Kidney (tissue), 14 donors: ENCODE data around the gene IL1R1. TPM values are rescaled to one million over a fixed set of nuclear protein-coding genes. Genes with fewer than 3 reads are reported as not detected.

Experiments used
- DNase-seq, 5 donors: peaks; one replicate each; pipeline ENCODE4 v3.0.0-alpha.2; 2013 to 2020
- FAIRE-seq: peaks from 2 replicates; lab custom pipeline; 2012; peaks lifted over from hg19 to GRCh38; lab: Jason Lieb, UNC
- H3K27ac ChIP-seq, 2 donors: one replicate each; pipeline ENCODE4 v1.7.0; 2013; ENCODE audit warnings: low read depth in 2 of 2, low read length in 2 of 2, inconsistent platforms in 1 of 2
- H3K27me3 ChIP-seq: one replicate; pipeline ENCODE4 v1.7.1; 2013; ENCODE audit warnings: low read length, inconsistent platforms; ENCODE audit not compliant: control insufficient read depth, insufficient read depth
- H3K36me3 ChIP-seq, 3 donors: one replicate each; pipeline versions ENCODE4 v1.7.0 to v1.7.1; 2013; ENCODE audit warnings: low read length in 3 of 3, control low read depth in 1 of 3, inconsistent platforms in 1 of 3; ENCODE audit not compliant: insufficient read depth in 3 of 3, control insufficient read depth in 2 of 3
- H3K4me1 ChIP-seq, 3 donors: one replicate each; pipeline versions ENCODE4 v1.7.0 to v1.7.1; 2013; ENCODE audit warnings: low read length in 3 of 3, inconsistent platforms in 1 of 3, low read depth in 1 of 3; ENCODE audit not compliant: control insufficient read depth in 2 of 3, insufficient read depth in 2 of 3
- H3K4me3 ChIP-seq, 3 donors: one replicate each; pipeline versions ENCODE4 v1.7.0 to v1.8.1; 2013; ENCODE audit warnings: low read length in 3 of 3, control low read depth in 1 of 3, inconsistent platforms in 1 of 3
- H3K9ac ChIP-seq, 3 donors: one replicate each; pipeline versions ENCODE4 v1.7.0 to v1.7.1; 2013; ENCODE audit warnings: low read length in 3 of 3, control low read depth in 1 of 3, inconsistent platforms in 1 of 3
- H3K9me3 ChIP-seq, 3 donors: one replicate each; pipeline versions ENCODE4 v1.7.0 to v1.7.1; 2013; ENCODE audit warnings: low read length in 3 of 3, control low read depth in 1 of 3, inconsistent platforms in 1 of 3; ENCODE audit not compliant: control insufficient read depth in 2 of 3, insufficient read depth in 1 of 3
- intact Hi-C: fragments of 100-400 bp; cut with DNase I; formaldehyde crosslinking; loops from one replicate; pipeline ENCODE4 v1.11.1; 2022
- polyA plus RNA-seq: library from polyadenylated mRNA; stranded (reverse); fragments of 350-450 nt; fragmentation: Illumina TruSeq; extraction: RNeasy Lipid Tissue Mini Kit (QIAGEN cat#74804); gene quantifications from one replicate; pipeline ENCODE4 v1.2.3, GENCODE V29; 2014; ENCODE audit warnings: low read depth, low replicate concordance; ENCODE audit not compliant: insufficient read depth
- total RNA-seq: library from RNA; stranded (reverse); fragmentation: NEBNext Ultra II Directional; extraction: Animal tissue kit (Norgen Biotek cat#: 25700); gene quantifications from one replicate; pipeline ENCODE4 v1.2.1, GENCODE V29; 2021
- TF ChIP-seq, protein P1 (sequence below): IDR thresholded peaks from 3 replicates; pipeline ENCODE4 v1.5.1; 2012; ENCODE audit warnings: mild to moderate bottlenecking, moderate library complexity, borderline replicate concordance; ENCODE audit not compliant: insufficient read depth; ENCODE audit errors: extremely low read depth
- donor health status: control.
- donor health status: control.
- donor health status: control.
- donor health status: control.
- donor health status: control.
- donor health status: DM: yes; HTN: yes; CAD: no.
- donor health status: Normal renal cell carcinoma (clear cell type).

The IL1R1 gene
- total and polyA plus RNA-seq, 2 donors from 2014 or later, result 24.6 to 95.9 TPM

- Histone ChIP-seq H3K27ac (no peak overlapping the region), H3K9me3 (peaks cover 0 to 31% (median 0%) of the 10 kb centered on the region in 3 donors), H3K27me3 (no peaks in the 10 kb centered on the region), H3K36me3 (peaks cover 0 to 4% (median 0%) of the 10 kb centered on the region in 3 donors), H3K4me1 (peaks cover 0 to 14% (median 11%) of the 10 kb centered on the region in 3 donors), H3K4me3 (no peak overlapping the region), H3K9ac (no peak overlapping the region)
- intact Hi-C loops, result no loop called here
- FAIRE-seq (no peak), DNase-seq (no peak)
- TF ChIP-seq, protein P1, sequence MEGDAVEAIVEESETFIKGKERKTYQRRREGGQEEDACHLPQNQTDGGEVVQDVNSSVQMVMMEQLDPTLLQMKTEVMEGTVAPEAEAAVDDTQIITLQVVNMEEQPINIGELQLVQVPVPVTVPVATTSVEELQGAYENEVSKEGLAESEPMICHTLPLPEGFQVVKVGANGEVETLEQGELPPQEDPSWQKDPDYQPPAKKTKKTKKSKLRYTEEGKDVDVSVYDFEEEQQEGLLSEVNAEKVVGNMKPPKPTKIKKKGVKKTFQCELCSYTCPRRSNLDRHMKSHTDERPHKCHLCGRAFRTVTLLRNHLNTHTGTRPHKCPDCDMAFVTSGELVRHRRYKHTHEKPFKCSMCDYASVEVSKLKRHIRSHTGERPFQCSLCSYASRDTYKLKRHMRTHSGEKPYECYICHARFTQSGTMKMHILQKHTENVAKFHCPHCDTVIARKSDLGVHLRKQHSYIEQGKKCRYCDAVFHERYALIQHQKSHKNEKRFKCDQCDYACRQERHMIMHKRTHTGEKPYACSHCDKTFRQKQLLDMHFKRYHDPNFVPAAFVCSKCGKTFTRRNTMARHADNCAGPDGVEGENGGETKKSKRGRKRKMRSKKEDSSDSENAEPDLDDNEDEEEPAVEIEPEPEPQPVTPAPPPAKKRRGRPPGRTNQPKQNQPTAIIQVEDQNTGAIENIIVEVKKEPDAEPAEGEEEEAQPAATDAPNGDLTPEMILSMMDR, result no peak
Measured at GRCh38 chr2:102149243-102149642, 6.7 kb downstream of the IL1R1 start.

DNA sequence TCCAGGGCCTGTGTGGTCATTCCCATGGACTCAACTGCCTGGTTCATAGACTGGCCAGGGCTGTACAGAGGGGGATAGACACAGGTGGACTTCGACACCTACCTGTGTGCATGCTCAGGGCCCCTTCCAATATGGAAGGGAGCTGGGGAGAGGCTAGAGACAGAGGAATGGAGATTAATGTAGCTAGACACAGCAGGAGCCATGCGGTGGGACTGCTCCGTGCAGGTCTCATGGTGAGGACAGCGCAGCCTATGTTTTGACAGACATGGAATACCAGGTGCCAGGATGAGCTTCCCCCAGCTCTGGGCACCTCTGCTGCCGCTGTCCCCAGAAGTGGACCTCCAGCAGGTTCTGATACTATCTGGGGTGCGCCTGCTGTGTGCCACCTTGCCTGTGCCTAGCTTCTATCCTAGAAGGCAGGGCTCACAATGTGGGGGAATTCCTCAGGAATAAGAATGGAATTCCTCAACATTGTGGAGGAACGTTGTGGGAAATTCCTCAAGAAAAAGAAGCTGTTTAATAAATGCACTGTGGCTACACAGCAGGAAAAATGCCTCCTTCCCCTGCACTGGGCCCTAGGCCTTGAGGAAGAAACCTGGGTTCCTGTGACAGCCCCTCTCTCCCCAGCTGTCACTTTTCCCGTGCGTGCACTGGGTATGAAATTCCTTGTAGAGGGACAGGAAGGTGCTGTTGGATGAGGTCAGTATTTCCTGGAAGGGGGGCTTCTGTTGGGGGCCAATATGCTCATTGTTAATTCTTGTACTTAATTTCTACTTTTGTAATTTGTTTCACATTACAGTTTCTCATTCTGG, 7.3 kb downstream of the IL1R1 start:
- H3K27ac ChIP-seq, result peak overlapping the region in 1 of 2 donors; percentile 2
- H3K4me3 ChIP-seq, result no peak overlapping the region
- intact Hi-C loops, result loop anchor here (10.0 kb wide), 1 partner anchor 125 kb away; no protein-coding TSS in a partner anchor
- DNase-seq (no peak), FAIRE-seq (no peak)
- no peak overlapping the region for H3K9ac ChIP-seq
- peaks cover 0 to 10% (median 0%) of the 10 kb centered on the region in 3 donors for H3K36me3 ChIP-seq
- peaks cover 0 to 17% (median 7%) of the 10 kb centered on the region in 3 donors for H3K4me1 ChIP-seq
- TF ChIP-seq, protein P1, result no peak
- no peaks in the 10 kb centered on the region for H3K27me3 ChIP-seq
- H3K9me3 ChIP-seq, result peaks cover 0 to 25% (median 0%) of the 10 kb centered on the region in 3 donors

DNA sequence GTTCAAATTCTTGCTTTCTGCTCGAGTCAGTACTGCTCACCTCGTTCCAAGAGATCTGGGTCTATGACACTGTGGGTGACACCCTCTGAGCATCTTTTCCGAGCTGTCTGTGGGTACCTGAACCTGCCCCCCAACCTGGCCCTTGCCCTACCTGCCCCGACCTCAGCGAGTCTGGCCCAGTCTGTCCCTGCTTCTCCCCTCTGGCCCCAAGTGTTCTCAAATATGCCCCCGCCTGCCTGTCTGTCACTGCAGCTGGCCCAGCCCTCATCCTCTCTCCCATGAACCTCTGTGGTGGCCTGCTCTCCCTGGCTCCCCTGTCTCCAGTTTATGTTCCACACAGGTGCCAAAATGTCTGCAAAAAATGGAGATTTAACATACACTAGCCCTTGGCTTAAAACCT, 11.8 kb downstream of the IL1R1 start:
- peaks cover 0 to 26% (median 22%) of the 10 kb centered on the region in 3 donors for H3K4me1 ChIP-seq
- no peaks in the 10 kb centered on the region for H3K9me3 ChIP-seq
- TF ChIP-seq, protein P1, result no peak
- peaks cover 0 to 14% (median 5%) of the 10 kb centered on the region in 3 donors for H3K36me3 ChIP-seq
- FAIRE-seq (no peak), DNase-seq (peak in 1 of 5 donors; percentile 43)
- H3K27ac ChIP-seq, result no peak overlapping the region
- H3K4me3 ChIP-seq, result no peak overlapping the region
- intact Hi-C loops, result loop anchor here (10.0 kb wide), 1 partner anchor 130 kb away; no protein-coding TSS in a partner anchor
- H3K9ac ChIP-seq, result no peak overlapping the region
- H3K27me3 ChIP-seq, result no peaks in the 10 kb centered on the region
